H1 (cell line): Measurements from ENCODE around the gene CEP126.

Source experiments
- BRCA1 ChIP-seq: IDR thresholded peaks from 2 replicates; pipeline ENCODE4 v1.6.1; 2012; ENCODE audit warnings: low read depth, low read length, improper control_type of control experiment
- CREB1 ChIP-seq: IDR thresholded peaks from 2 replicates; pipeline ENCODE4 v1.6.1; 2012; ENCODE audit warnings: inconsistent platforms
- EP300 ChIP-seq, 2 experiments: IDR thresholded peaks; 1 replicate in 1 of 2; 2 replicates in 1 of 2; pipeline ENCODE4 v1.6.1; 2011 to 2012; ENCODE audit warnings: low read depth in 2 of 2, low read length in 2 of 2, mild to moderate bottlenecking in 2 of 2, borderline replicate concordance in 1 of 2, inconsistent platforms in 1 of 2, moderate library complexity in 1 of 2
- EZH2 ChIP-seq: fragments of 200-600 bp; sonication (generic); IDR thresholded peaks from 2 replicates; pipeline ENCODE4 v1.7.1; 2012; ENCODE audit warnings: low read depth, mild to moderate bottlenecking, moderate library complexity, low read length, inconsistent platforms; ENCODE audit not compliant: severe bottlenecking
- POLR2AphosphoS5 ChIP-seq: IDR thresholded peaks from 2 replicates; pipeline ENCODE4 v1.6.1; 2011; ENCODE audit warnings: low read depth, low read length
- TAF1 ChIP-seq: IDR thresholded peaks from 2 replicates; pipeline ENCODE4 v1.6.1; 2011; ENCODE audit warnings: mild to moderate bottlenecking, low read depth, low read length
- ZNF274 ChIP-seq: IDR thresholded peaks from 2 replicates; pipeline ENCODE4 v1.7.0; 2012; ENCODE audit warnings: low read length, borderline replicate concordance; ENCODE audit errors: extremely low read depth
- TF ChIP-seq, protein P1 (sequence below), 3 experiments: IDR thresholded peaks; 1 replicate in 2 of 3; 2 replicates in 1 of 3; pipeline versions ENCODE4 v1.5.1 to v1.6.1; 2011; ENCODE audit warnings: low read length in 3 of 3, mild to moderate bottlenecking in 3 of 3, inconsistent platforms in 2 of 3, low read depth in 1 of 3, moderate library complexity in 1 of 3; ENCODE audit not compliant: insufficient read depth in 1 of 3; ENCODE audit errors: control extremely low read depth in 1 of 3

DNA sequence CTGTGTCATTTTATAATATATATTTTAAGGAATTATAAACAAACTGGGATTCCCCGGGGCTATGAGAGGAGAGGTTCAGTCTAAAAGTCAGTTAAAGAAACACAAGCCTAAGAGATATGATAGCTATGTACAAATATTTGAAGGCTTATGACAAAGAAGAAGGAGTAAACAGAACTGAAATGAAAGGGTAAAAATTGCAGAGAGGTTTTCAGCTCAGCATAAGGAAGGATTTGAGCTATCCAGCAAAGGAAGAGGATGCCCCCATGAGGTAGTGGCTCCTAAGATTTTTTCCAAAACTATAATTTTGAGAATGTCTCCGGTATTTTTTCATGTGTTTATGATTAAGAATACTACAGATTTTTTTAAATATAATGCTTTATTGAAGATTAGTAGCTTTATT is 59.4 kb downstream of the CEP126 start:
- TF ChIP-seq CREB1 (no peak), EZH2 (no peak), ZNF274 (no peak), TAF1 (no peak), POLR2AphosphoS5 (no peak), BRCA1 (no peak), EP300 (IDR thresholded peaks at IDR 0.05; ENCODE audit: borderline replicate concordance in 1 of 2, low read depth in 2 of 2, low read length in 2 of 2) (no peak)
- TF ChIP-seq, protein P1, sequence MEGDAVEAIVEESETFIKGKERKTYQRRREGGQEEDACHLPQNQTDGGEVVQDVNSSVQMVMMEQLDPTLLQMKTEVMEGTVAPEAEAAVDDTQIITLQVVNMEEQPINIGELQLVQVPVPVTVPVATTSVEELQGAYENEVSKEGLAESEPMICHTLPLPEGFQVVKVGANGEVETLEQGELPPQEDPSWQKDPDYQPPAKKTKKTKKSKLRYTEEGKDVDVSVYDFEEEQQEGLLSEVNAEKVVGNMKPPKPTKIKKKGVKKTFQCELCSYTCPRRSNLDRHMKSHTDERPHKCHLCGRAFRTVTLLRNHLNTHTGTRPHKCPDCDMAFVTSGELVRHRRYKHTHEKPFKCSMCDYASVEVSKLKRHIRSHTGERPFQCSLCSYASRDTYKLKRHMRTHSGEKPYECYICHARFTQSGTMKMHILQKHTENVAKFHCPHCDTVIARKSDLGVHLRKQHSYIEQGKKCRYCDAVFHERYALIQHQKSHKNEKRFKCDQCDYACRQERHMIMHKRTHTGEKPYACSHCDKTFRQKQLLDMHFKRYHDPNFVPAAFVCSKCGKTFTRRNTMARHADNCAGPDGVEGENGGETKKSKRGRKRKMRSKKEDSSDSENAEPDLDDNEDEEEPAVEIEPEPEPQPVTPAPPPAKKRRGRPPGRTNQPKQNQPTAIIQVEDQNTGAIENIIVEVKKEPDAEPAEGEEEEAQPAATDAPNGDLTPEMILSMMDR (IDR thresholded peaks at IDR 0.05; ENCODE audit: control extremely low read depth in 1 of 3, insufficient read depth in 1 of 3, low read depth in 1 of 3, low read length in 3 of 3), result no peak; a peak in 1 of 4 replicates
